HL-60 (cell line): Measurements from ENCODE around the gene TPX2.

Experiments used
- GABPA ChIP-seq: IDR thresholded peaks from 2 replicates; pipeline ENCODE4 v1.6.1; 2012; ENCODE audit warnings: low read depth
- POLR2AphosphoS5 ChIP-seq: IDR thresholded peaks from 2 replicates; pipeline ENCODE4 v1.6.1; 2012; ENCODE audit warnings: low read depth
- TF ChIP-seq, protein P1 (sequence below): IDR thresholded peaks from one replicate; pipeline ENCODE4 v1.5.1; 2011; ENCODE audit warnings: low read length, control low read depth, inconsistent platforms; ENCODE audit not compliant: insufficient read depth
- TF ChIP-seq, protein P2 (sequence below): IDR thresholded peaks from 2 replicates; pipeline ENCODE4 v1.6.1; 2012; ENCODE audit warnings: low read depth; ENCODE audit not compliant: insufficient replicate concordance

DNA sequence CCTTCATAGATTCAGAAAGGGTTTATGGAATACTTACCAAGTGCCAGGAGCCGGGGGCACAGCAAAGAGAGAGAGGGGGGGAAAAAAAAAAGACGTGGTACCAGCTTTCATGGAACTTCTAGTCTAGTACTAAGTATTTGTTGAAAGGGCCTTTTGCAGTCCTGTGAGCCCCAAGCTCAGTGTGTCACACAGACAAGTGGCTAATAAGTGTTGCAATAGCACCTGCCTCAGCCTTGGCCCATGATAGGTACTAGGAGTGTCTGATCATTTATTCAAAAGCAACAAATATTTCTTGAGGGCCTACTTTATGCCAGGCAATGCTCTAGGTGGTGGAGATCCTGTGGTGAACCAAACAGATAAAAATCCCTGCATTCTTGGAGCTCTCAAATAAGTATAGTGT, 88.0 kb downstream of the TPX2 start:
- TF ChIP-seq POLR2AphosphoS5: no peak
- TF ChIP-seq, protein P1, sequence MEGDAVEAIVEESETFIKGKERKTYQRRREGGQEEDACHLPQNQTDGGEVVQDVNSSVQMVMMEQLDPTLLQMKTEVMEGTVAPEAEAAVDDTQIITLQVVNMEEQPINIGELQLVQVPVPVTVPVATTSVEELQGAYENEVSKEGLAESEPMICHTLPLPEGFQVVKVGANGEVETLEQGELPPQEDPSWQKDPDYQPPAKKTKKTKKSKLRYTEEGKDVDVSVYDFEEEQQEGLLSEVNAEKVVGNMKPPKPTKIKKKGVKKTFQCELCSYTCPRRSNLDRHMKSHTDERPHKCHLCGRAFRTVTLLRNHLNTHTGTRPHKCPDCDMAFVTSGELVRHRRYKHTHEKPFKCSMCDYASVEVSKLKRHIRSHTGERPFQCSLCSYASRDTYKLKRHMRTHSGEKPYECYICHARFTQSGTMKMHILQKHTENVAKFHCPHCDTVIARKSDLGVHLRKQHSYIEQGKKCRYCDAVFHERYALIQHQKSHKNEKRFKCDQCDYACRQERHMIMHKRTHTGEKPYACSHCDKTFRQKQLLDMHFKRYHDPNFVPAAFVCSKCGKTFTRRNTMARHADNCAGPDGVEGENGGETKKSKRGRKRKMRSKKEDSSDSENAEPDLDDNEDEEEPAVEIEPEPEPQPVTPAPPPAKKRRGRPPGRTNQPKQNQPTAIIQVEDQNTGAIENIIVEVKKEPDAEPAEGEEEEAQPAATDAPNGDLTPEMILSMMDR: no peak
- TF ChIP-seq, protein P2, sequence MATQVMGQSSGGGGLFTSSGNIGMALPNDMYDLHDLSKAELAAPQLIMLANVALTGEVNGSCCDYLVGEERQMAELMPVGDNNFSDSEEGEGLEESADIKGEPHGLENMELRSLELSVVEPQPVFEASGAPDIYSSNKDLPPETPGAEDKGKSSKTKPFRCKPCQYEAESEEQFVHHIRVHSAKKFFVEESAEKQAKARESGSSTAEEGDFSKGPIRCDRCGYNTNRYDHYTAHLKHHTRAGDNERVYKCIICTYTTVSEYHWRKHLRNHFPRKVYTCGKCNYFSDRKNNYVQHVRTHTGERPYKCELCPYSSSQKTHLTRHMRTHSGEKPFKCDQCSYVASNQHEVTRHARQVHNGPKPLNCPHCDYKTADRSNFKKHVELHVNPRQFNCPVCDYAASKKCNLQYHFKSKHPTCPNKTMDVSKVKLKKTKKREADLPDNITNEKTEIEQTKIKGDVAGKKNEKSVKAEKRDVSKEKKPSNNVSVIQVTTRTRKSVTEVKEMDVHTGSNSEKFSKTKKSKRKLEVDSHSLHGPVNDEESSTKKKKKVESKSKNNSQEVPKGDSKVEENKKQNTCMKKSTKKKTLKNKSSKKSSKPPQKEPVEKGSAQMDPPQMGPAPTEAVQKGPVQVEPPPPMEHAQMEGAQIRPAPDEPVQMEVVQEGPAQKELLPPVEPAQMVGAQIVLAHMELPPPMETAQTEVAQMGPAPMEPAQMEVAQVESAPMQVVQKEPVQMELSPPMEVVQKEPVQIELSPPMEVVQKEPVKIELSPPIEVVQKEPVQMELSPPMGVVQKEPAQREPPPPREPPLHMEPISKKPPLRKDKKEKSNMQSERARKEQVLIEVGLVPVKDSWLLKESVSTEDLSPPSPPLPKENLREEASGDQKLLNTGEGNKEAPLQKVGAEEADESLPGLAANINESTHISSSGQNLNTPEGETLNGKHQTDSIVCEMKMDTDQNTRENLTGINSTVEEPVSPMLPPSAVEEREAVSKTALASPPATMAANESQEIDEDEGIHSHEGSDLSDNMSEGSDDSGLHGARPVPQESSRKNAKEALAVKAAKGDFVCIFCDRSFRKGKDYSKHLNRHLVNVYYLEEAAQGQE: no peak
- no peak for TF ChIP-seq GABPA
